H9 (cell line): ENCODE measurements around the gene SCRN2. TPM values are rescaled to one million over a fixed set of nuclear protein-coding genes. Genes with fewer than 3 reads are reported as not detected.

ENCODE experiments used
- DNase-seq: peaks from one replicate; pipeline ENCODE4 v3.0.0-alpha.2; 2017
- H2AFZ ChIP-seq: one replicate; pipeline ENCODE4 v1.6.1; 2013; ENCODE audit warnings: mild to moderate bottlenecking, low read length, control low read depth, moderate library complexity
- H2AK5ac ChIP-seq: 2 replicates; pipeline ENCODE4 v1.6.1; 2013; ENCODE audit warnings: low read length, control low read depth, mixed read lengths; ENCODE audit not compliant: insufficient read length
- H2BK120ac ChIP-seq: one replicate; pipeline ENCODE4 v1.6.1; 2013; ENCODE audit warnings: low read depth, mild to moderate bottlenecking, low read length, control low read depth, inconsistent platforms; ENCODE audit not compliant: poor library complexity, severe bottlenecking
- H2BK12ac ChIP-seq: 2 replicates; pipeline ENCODE4 v1.6.1; 2013; ENCODE audit warnings: low read length, control low read depth, mixed read lengths, low read depth; ENCODE audit not compliant: insufficient read length
- H2BK15ac ChIP-seq: 2 replicates; pipeline ENCODE4 v1.6.1; 2013; ENCODE audit warnings: low read depth, low read length, control low read depth
- H2BK20ac ChIP-seq: one replicate; pipeline ENCODE4 v1.6.1; 2013; ENCODE audit warnings: low read depth, mild to moderate bottlenecking, low read length, control low read depth, inconsistent platforms; ENCODE audit not compliant: poor library complexity, severe bottlenecking
- H2BK5ac ChIP-seq: 2 replicates; pipeline ENCODE4 v1.6.1; 2013; ENCODE audit warnings: low read length, control low read depth, mixed read lengths; ENCODE audit not compliant: insufficient read length
- H3K14ac ChIP-seq: 2 replicates; pipeline ENCODE4 v1.6.1; 2013; ENCODE audit warnings: low read length, control low read depth; ENCODE audit not compliant: insufficient read depth
- H3K18ac ChIP-seq: 2 replicates; pipeline ENCODE4 v1.6.1; 2013; ENCODE audit warnings: low read depth, mild to moderate bottlenecking, mixed read lengths, low read length, control low read depth; ENCODE audit not compliant: insufficient read length
- H3K23ac ChIP-seq: 2 replicates; pipeline ENCODE4 v1.6.1; 2013; ENCODE audit warnings: low read length, control low read depth, mixed read lengths, low read depth; ENCODE audit not compliant: insufficient read length
- H3K23me2 ChIP-seq: 2 replicates; pipeline ENCODE4 v1.6.1; 2013; ENCODE audit warnings: low read depth, mild to moderate bottlenecking, mixed read lengths, low read length, control low read depth; ENCODE audit not compliant: insufficient read length, poor library complexity, severe bottlenecking
- H3K27ac ChIP-seq: 2 replicates; pipeline ENCODE4 v1.5.1; 2013; ENCODE audit warnings: low read length, control low read depth, mixed read lengths, low read depth; ENCODE audit not compliant: insufficient read length
- H3K27me3 ChIP-seq: 2 replicates; pipeline ENCODE4 v1.6.1; 2013; ENCODE audit warnings: low read length, control low read depth, inconsistent platforms; ENCODE audit not compliant: insufficient read depth
- H3K4ac ChIP-seq: 2 replicates; pipeline ENCODE4 v1.6.1; 2013; ENCODE audit warnings: low read depth, mild to moderate bottlenecking, control low read depth, inconsistent platforms, low read length, moderate library complexity
- H3K4me1 ChIP-seq: 2 replicates; pipeline ENCODE4 v1.6.1; 2013; ENCODE audit warnings: low read length, control low read depth, inconsistent platforms; ENCODE audit not compliant: insufficient read depth
- H3K4me2 ChIP-seq: 2 replicates; pipeline ENCODE4 v1.6.1; 2013; ENCODE audit warnings: low read length, control low read depth, mixed read lengths; ENCODE audit not compliant: insufficient read length, insufficient read depth
- H3K56ac ChIP-seq: 2 replicates; pipeline ENCODE4 v1.6.1; 2013; ENCODE audit warnings: low read depth, mild to moderate bottlenecking, mixed read lengths, low read length, control low read depth; ENCODE audit not compliant: insufficient read length
- H3K79me1 ChIP-seq: 2 replicates; pipeline ENCODE4 v1.6.1; 2013; ENCODE audit warnings: low read depth, mild to moderate bottlenecking, moderate library complexity, low read length, control low read depth, inconsistent platforms; ENCODE audit not compliant: insufficient read depth, poor library complexity, severe bottlenecking
- H3K79me2 ChIP-seq: 2 replicates; pipeline ENCODE4 v1.6.1; 2013; ENCODE audit warnings: low read length, control low read depth, inconsistent platforms; ENCODE audit not compliant: insufficient read depth
- H3K9ac ChIP-seq: 2 replicates; pipeline ENCODE4 v1.6.1; 2013; ENCODE audit warnings: low read length, control low read depth, mixed read lengths; ENCODE audit not compliant: insufficient read length; ENCODE audit errors: extremely low read depth
- H3K9me3 ChIP-seq: one replicate; pipeline ENCODE4 v1.6.1; 2013; ENCODE audit warnings: low read depth, low read length, inconsistent platforms; ENCODE audit not compliant: control insufficient read depth
- H3T11ph ChIP-seq: one replicate; pipeline ENCODE4 v1.6.1; 2013; ENCODE audit warnings: mild to moderate bottlenecking, low read length, control low read depth, inconsistent platforms
- H4K20me1 ChIP-seq: one replicate; pipeline ENCODE4 v1.6.1; 2013; ENCODE audit not compliant: control insufficient read depth, insufficient read length, insufficient read depth
- H4K5ac ChIP-seq: 2 replicates; pipeline ENCODE4 v1.6.1; 2013; ENCODE audit warnings: low read depth, mild to moderate bottlenecking, mixed read lengths, low read length, control low read depth; ENCODE audit not compliant: insufficient read length
- H4K8ac ChIP-seq: replicated peaks from 2 replicates; pipeline ENCODE4 v1.6.1; 2013; ENCODE audit warnings: low read length, control low read depth, mixed read lengths, low read depth; ENCODE audit not compliant: insufficient read length
- H4K91ac ChIP-seq: 2 replicates; pipeline ENCODE4 v1.6.1; 2013; ENCODE audit warnings: low read depth, mild to moderate bottlenecking, moderate library complexity, mixed read lengths, low read length, control low read depth; ENCODE audit not compliant: insufficient read length
- H3K27ac Mint-ChIP-seq, 3 experiments: 2 replicates in 2 of 3; 3 replicates in 1 of 3; pipeline ENCODE4 v1.8.0; 2020 to 2021; ENCODE audit warnings: mixed read lengths in 3 of 3, mild to moderate bottlenecking in 1 of 3, moderate library complexity in 1 of 3
- H3K27me3 Mint-ChIP-seq: 2 replicates; pipeline ENCODE4 v1.8.0; 2021; ENCODE audit warnings: low read depth, mild to moderate bottlenecking, moderate library complexity, mixed read lengths
- H3K36me3 Mint-ChIP-seq, 3 experiments: 2 replicates in 2 of 3; 3 replicates in 1 of 3; pipeline ENCODE4 v1.8.0; 2020 to 2021; ENCODE audit warnings: low read depth in 3 of 3, mixed read lengths in 3 of 3; ENCODE audit not compliant: insufficient read depth in 1 of 3
- H3K4me1 Mint-ChIP-seq, 2 experiments: 2 replicates each; pipeline ENCODE4 v1.8.0; 2020; ENCODE audit warnings: mixed read lengths in 2 of 2
- H3K4me3 Mint-ChIP-seq, 2 experiments: 2 replicates in 1 of 2; 3 replicates in 1 of 2; pipeline ENCODE4 v1.8.0; 2020 to 2021; ENCODE audit warnings: mild to moderate bottlenecking in 2 of 2, mixed read lengths in 2 of 2, moderate library complexity in 1 of 2
- H3K9me3 Mint-ChIP-seq, 2 experiments: 2 replicates in 1 of 2; 3 replicates in 1 of 2; pipeline ENCODE4 v1.8.0; 2020; ENCODE audit warnings: mild to moderate bottlenecking in 2 of 2, mixed read lengths in 2 of 2, moderate library complexity in 1 of 2
- CTCF ChIP-seq: fragments of 200-600 bp; sonication (generic); conservative IDR thresholded peaks from 3 replicates; pipeline ENCODE4 v1.8.0; 2021; ENCODE audit warnings: antibody characterized with exemption, mild to moderate bottlenecking
- WGBS: extraction: QIAGEN DNeasy Blood & Tissue Kit; methylation state at CpG from one replicate; pipeline ENCODE4 v1.1.7; 2013; ENCODE audit warnings: missing lambda C conversion rate, low lambda C conversion rate, mixed read lengths; ENCODE audit not compliant: insufficient read length; ENCODE audit errors: extremely low coverage; 5-methylcytosine and 5-hydroxymethylcytosine counted together
- total RNA-seq: library from RNA; stranded (reverse); gene quantifications from 2 replicates; pipeline ENCODE4 v1.2.1, GENCODE V29; 2021

Gene SCRN2
- total RNA-seq, 1 experiment from 2014 or later = 34.0 TPM

DNA sequence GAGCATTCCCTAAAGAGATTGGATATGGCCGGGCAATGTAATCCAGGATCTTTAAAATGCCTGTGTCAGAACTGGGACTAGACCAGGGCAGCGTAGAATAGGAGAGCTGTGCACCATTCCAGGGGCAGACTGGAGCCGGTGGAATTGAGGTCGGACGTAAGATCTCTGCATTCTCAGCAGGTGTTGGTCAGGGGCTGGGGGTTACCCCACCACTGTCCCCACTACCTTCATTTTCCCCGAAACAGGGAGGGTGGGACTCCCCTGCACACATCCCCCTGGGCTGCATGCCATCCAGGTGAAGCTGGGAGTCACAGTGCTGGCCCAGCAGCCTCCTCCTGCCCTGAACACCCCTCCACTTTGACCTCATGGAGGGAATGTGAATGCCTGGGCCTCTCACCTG is 37.3 kb downstream of the SCRN2 start:
- Histone ChIP-seq H3K9ac (no peak overlapping the region), H3K4ac (no peak overlapping the region), H3K56ac (no peak overlapping the region), H3K23me2 (no peaks in the 10 kb centered on the region), H3T11ph (no peak overlapping the region), H3K23ac (no peak overlapping the region), H4K5ac (no peak overlapping the region), H2BK5ac (no peak overlapping the region), H2AK5ac (no peak overlapping the region), H4K20me1 (no peaks in the 10 kb centered on the region), H3K9me3 (no peaks in the 10 kb centered on the region), H3K4me1 (no peaks in the 10 kb centered on the region), H3K4me2 (no peak overlapping the region), H2BK15ac (no peak overlapping the region), H3K18ac (no peak overlapping the region), H2AFZ (no peak overlapping the region), H4K8ac (no peak overlapping the region), H2BK20ac (no peak overlapping the region), H3K79me1 (no peaks in the 10 kb centered on the region), H3K27me3 (no peaks in the 10 kb centered on the region; the same call in 1 of the 2 replicates), H4K91ac (no peak overlapping the region), H2BK12ac (no peak overlapping the region), H3K79me2 (no peaks in the 10 kb centered on the region), H2BK120ac (no peak overlapping the region), H3K14ac (no peak overlapping the region), H3K27ac (no peak overlapping the region)
- Mint-ChIP-seq H3K4me1 (no peaks in the 10 kb centered on the region), H3K27ac (no peak overlapping the region), H3K9me3 (no peaks in the 10 kb centered on the region), H3K36me3 (peaks cover 0 to 7% (median 0%) of the 10 kb centered on the region in 3 experiments; a peak in 4 of 7 replicates), H3K27me3 (peaks cover 4% of the 10 kb centered on the region), H3K4me3 (no peak overlapping the region)
- WGBS = no CpG with 5 or more reads among the region's 6 CpGs
- no peak for DNase-seq
- no peak for TF ChIP-seq CTCF
